ENCODE results near the gene C6orf89. TPM values are rescaled to one million over a fixed set of nuclear protein-coding genes. Genes with fewer than 3 reads are reported as not detected.

Gene C6orf89
- total RNA-seq (ENCODE audit: low replicate concordance): 21.6 and 36.2 TPM in 2 replicates

GRCh38 chr6:36885461-36886401 is at the start of gene C6orf89:
Gene C6orf89 (plus strand): TSS chr6:36885952. CDS start chr6:36899445, 13,493 bp downstream.

GRCh38 chr6:36838896-36839748 is 46.6 kb upstream of the C6orf89 start, which contains the start of gene CPNE5:
Gene CPNE5 (minus strand): TSS chr6:36839444. CDS start chr6:36839377, 67 bp downstream.

GRCh38 chr6:36874443-36875249 is 11.1 kb upstream of the C6orf89 start, which contains the start of gene PPIL1:
Gene PPIL1 (minus strand): TSS chr6:36874803. CDS start chr6:36874772, 31 bp downstream.

GRCh38 chr6:36954262-36954931 is 68.6 kb downstream of the C6orf89 start, which contains the start of gene PI16:
Gene PI16 (plus strand): TSS chr6:36954738. CDS start chr6:36954761, 23 bp downstream.

Other genes starting within 250 kb of the C6orf89 start
- gene CDKN1A, start 207.2 kb upstream of the C6orf89 start, total RNA-seq (ENCODE audit: low replicate concordance): 268 and 362 TPM in 2 replicates
- under 0.01 TPM in 1 of 2 replicates, not detected in the other for gene RAB44, start 188.1 kb upstream of the C6orf89 start, total RNA-seq (ENCODE audit: low replicate concordance)
- gene CPNE5, start 46.5 kb upstream of the C6orf89 start, total RNA-seq (ENCODE audit: low replicate concordance): 0.08 TPM in 1 of 2 replicates, not detected in the other
- 5.7 and 26.2 TPM in 2 replicates for gene PPIL1, start 11.1 kb upstream of the C6orf89 start, total RNA-seq (ENCODE audit: low replicate concordance)
- gene PI16, start 68.8 kb downstream of the C6orf89 start, total RNA-seq (ENCODE audit: low replicate concordance): under 0.01 and 18.0 TPM in 2 replicates
- gene MTCH1, start 100.2 kb downstream of the C6orf89 start, total RNA-seq (ENCODE audit: low replicate concordance): 223 and 309 TPM in 2 replicates
- not detected in 2 replicates for gene FGD2, start 119.7 kb downstream of the C6orf89 start, total RNA-seq (ENCODE audit: low replicate concordance)

All from smooth muscle cell of the coronary artery (primary cell).